Stimulated activated CD4-positive, alpha-beta T cell treated with anti-CD3 and anti-CD28 coated beads, Interleukin-2, amount 100 ng/mL, for 24 hours (primary cell): ENCODE data around the gene EED.
"Not testable (repeated sequence)": the region's sequence is repeated elsewhere in the genome, so short reads cannot be mapped to it uniquely, and the experiment has no call there.

Experiments
- DNase-seq, 2 donors: peaks; one replicate each; pipeline ENCODE4 v3.0.0-alpha.2; 2020

The EED gene

DNA sequence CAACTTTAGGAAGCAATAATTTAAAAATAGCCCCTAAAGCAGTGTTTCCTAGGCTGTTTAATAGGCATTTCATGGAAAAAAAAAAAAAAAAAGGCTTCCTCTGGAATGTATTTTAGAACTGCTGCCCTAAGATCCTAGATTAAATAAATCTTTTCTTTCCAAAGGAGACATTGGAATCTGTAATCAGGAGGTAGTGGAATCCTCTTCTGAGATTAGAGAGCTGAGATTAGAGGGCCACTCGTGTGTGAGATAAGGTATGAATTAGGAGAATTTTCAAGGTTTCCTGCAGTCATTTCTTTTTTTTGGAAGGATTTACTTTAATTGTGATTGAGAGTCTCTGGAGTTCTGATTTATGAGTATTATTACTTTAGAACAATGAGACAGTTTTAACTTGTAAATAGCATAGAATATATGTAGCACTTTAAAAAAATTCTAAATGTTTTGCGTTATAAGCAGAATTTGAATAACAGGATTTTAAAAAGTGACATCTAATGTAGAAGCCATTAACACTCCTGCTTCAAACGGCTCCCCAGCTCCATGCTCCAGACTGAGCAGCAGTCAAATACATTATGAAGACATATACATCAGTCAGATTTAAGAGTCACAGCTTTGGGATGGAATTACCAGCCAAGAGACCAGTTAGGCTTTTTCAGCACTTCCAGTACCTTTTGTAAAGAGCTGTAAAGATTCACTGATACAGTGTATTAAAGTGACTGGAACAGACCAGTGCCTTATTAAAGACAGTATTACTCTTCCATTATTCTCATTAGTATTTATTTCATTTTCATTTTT is 5.0 kb downstream of the EED start:
- no peak for DNase-seq

DNA sequence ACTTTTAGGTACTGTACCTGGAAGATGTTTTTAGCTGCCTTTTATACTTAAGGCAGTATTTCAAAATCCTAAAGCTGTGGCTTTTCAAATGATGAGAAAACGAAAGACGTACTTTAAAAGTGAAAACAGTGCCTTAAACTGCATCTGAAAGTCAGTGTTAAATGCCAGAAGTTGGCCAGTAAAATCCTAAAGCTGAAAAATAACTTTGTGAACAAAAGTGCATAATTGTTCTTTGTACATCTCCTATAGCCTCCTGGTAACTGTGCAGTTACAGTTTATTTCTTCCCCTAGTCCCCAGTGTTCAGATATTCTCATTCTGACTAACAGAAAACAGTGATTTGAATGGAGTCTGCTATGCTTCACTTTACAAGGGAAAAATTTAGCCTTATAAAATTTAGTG is 6.8 kb downstream of the EED start:
- DNase-seq = no peak

- DNase-seq = no peak
These were observed 11.3 kb downstream of the EED start for GRCh38 chr11:86255896-86256295.

GRCh38 chr11:86256608-86257007 is 12.1 kb downstream of the EED start:
- DNase-seq = no peak

DNA sequence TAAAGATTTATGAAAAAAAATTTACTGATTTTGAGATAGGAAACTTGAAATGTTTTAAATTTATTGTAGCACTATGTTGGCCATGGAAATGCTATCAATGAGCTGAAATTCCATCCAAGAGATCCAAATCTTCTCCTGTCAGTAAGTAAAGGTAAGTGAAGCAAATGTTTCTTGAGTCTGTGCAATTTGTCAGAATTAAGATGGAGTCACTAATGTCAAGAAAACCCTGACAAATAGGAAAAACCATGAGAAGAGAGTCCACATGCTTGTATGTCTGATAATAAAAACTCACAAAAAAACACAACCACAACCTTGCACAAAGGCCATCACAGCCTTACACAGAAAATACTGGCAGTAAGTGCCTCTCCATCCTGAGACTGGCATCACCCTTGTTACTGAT is 12.9 kb downstream of the EED start:
- no peak for DNase-seq

- DNase-seq = no peak
These were observed 15.2 kb downstream of the EED start for GRCh38 chr11:86259730-86260129.

GRCh38 chr11:86261328-86261727 is 16.8 kb downstream of the EED start:
- no peak for DNase-seq

- no peak for DNase-seq
These were observed 17.8 kb downstream of the EED start for GRCh38 chr11:86262387-86262786.

DNA sequence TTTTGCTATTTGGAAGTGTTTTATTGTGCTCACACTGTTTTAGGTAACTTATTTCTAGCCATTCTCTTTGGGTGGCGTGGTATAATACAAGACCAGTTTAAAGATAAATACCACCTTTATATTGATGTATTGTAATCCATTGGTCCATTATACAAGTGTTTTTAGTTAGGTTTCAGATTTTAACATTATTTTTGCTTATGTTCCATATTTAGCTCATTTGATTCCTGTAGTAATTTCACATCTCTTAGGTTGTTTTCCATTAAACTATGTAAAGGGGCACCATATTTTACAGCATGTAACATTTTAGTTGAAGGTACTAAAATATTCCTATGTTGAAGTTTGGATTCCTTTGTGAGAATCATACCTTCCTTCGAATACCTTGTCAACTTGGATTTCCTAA is 20.1 kb downstream of the EED start:
- DNase-seq = no peak

- DNase-seq = no peak
These were observed 20.6 kb downstream of the EED start for GRCh38 chr11:86265194-86265593.

DNA sequence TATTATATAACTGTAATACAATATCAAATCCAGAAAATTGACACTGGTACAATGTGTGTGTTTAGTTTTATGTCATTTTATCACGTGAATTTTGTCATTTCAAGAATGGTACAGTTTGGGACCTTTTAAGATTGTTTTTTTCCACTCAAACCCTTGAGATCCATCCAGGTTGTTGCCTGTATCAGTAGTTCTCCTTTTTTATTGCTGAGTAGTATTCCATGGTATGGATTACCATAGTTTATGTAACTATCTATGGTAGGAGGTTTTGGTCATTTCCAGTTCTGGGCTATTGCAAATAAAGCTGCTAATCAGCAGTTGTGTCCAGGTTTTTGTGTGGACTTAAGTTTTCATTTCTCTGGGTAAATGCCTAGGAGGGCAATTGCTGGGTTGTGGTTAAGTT is 25.1 kb downstream of the EED start:
- DNase-seq = no peak

- DNase-seq = no peak
These were observed 29.9 kb downstream of the EED start for GRCh38 chr11:86274503-86274902.

- no peak for DNase-seq
These were observed 30.4 kb downstream of the EED start for GRCh38 chr11:86274999-86275398.

DNA sequence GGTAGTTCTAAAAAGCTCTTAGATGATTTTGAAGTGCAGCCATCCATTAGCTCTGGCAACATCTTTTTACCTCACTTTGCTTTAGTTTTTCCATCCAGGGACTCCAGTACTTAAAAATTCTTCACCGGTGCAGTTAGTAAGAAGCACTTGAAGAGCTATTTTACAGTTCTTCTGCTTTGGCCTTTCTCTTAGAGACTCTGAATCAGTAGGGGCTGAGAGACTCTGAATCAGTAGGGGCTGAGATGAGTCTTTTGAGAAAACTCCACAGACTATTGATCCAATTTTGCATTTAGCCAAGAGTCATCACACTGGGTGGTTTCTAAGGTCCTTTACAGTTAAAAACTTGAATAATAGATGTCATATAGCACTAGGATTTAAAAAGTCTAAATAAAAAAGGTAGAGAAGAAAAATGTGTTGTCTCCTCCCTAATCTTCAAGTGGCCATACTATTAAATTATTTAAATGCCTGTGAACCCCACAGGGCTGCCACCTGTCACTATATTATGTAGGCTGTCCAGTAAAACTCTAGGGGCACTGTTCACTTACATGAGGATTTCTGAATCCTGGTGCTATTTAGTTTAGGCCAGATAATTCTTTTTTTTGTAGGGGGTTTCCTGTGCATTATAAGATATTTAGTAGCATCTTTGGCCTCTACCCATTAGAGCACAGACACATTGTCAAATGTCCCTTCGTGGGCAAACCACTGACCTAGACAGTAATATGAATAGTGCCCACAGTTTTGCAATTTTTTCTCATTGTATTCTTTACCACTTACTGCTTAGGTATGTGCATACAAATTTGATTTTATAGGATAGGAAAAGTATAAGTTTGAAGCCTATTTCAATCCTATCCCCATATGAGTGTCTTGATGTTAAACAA is 31.2 kb downstream of the EED start:
- no peak for DNase-seq

DNA sequence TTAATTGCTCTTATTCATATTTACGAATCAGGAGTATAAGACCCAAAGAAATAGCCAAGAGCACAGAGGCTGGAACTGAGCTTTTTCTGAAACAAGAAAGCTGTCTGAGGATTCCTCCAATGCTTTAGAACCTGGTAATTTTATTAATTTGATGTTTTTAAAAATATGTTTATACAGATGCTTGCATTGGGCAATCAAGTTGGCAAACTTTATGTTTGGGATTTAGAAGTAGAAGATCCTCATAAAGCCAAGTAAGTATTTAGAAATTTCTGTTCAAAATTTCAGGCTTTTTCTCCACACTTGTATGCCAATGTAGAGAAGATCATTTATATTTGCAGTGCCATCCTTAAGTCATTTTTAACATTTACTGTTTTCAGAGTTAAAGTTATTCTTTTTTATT is 33.2 kb downstream of the EED start:
- DNase-seq = no peak

DNA sequence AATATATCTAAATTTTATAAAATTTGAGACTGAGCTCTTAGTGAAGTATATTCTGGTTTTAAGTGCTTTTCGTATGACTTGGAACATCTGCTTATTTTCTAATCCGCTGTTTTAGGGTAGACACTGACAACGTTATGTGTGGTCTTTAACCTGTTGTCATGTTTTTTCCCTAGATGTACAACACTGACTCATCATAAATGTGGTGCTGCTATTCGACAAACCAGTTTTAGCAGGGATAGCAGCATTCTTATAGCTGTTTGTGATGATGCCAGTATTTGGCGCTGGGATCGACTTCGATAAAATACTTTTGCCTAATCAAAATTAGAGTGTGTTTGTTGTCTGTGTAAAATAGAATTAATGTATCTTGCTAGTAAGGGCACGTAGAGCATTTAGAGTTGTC is 33.7 kb downstream of the EED start:
- DNase-seq = no peak

GRCh38 chr11:86279747-86280146 is 35.2 kb downstream of the EED start:
- DNase-seq = no peak

- DNase-seq = no peak
These were observed 42.9 kb downstream of the EED start for GRCh38 chr11:86287468-86287796.

DNA sequence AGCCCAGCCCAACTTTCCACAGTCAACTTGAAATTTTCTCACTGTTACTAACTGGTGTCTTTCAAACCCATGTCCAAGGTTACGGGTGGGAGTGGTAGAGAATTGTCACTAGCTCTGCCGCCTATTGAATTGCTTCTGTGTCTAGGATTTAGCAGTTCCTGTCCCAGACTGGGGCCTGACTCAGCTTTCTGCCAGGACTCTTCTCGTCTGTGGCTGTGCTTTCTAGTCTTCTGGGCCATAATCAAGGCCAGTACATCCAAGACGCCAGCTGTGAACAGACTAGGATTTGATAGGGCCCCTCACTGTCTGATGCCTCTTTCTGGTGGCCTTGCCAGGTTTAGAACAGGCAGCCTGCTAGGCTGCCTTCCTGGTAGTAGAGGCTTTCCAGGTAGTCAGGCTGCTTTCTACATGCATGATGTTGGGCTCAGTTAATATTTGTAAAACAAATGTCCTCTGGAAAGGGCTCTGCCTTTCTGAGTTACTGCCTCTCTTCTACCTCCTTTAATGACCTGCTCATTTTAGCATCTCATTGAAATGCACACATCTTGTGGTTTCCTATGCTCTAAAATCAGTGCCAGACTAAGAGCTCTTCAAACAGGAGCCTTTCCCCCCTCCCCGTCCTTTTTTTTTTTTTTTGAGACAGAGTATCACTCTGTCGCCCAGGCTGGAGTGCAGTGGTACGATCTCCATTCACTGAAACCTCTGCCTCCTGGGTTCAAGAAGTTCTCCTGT is 44.4 kb downstream of the EED start:
- DNase-seq = no peak

GRCh38 chr11:86289508-86290280 is 45.1 kb downstream of the EED start:
- not testable (repeated sequence) for DNase-seq

- peak; percentile 78 to 81 for DNase-seq
These were observed 47.1 kb downstream of the EED start for GRCh38 chr11:86291466-86292262.
